Measurements from ENCODE around the gene PRR14.
"Not testable (repeated sequence)": the region's sequence is repeated elsewhere in the genome, so short reads cannot be mapped to it uniquely, and the experiment has no call there.

Gene PRR14

GRCh38 chr16:30698816-30699614 is 48.3 kb downstream of the PRR14 start, which contains the start of gene SRCAP:
Gene SRCAP (plus strand): TSS chr16:30699171. CDS start chr16:30700825, 1,654 bp downstream.
- Histone ChIP-seq H3K4me3 (ENCODE audit: low read length) (peak within 1 kb of the TSS; percentile 93), H3K27me3 (ENCODE audit: control insufficient read depth, insufficient read depth, low read length) (peaks cover 37% of the 10 kb centered on the region), H3K4me1 (ENCODE audit: control insufficient read depth, low read depth, low read length) (peaks cover 6% of the 10 kb centered on the region), H3K27ac (ENCODE audit: low read length) (peak within 1 kb of the TSS; percentile 99), H3K9ac (ENCODE audit: low read length) (peak within 1 kb of the TSS; percentile 99), H3K9me3 (ENCODE audit: control insufficient read depth, low read depth, low read length) (no peaks in the 10 kb centered on the region), H3K36me3 (ENCODE audit: control insufficient read depth, low read depth, low read length) (peaks cover 24% of the 10 kb centered on the region)

- H3K9ac ChIP-seq (ENCODE audit: low read length), result peak overlapping the region; percentile 99
- H3K36me3 ChIP-seq (ENCODE audit: control insufficient read depth, low read depth, low read length), result peaks cover 30% of the 10 kb centered on the region
- peaks cover 6% of the 10 kb centered on the region for H3K4me1 ChIP-seq (ENCODE audit: control insufficient read depth, low read depth, low read length)
- H3K4me3 ChIP-seq (ENCODE audit: low read length), result peak overlapping the region; percentile 93
- H3K27me3 ChIP-seq (ENCODE audit: control insufficient read depth, insufficient read depth, low read length), result peaks cover 31% of the 10 kb centered on the region
- H3K27ac ChIP-seq (ENCODE audit: low read length), result no peak overlapping the region
- no peaks in the 10 kb centered on the region for H3K9me3 ChIP-seq (ENCODE audit: control insufficient read depth, low read depth, low read length)
Measured at GRCh38 chr16:30699615-30700099, 48.9 kb downstream of the PRR14 start.

GRCh38 chr16:30700491-30700890 is 49.7 kb downstream of the PRR14 start:
- Histone ChIP-seq H3K36me3 (ENCODE audit: control insufficient read depth, low read depth, low read length) (peaks cover 35% of the 10 kb centered on the region), H3K9ac (ENCODE audit: low read length) (no peak overlapping the region), H3K4me1 (ENCODE audit: control insufficient read depth, low read depth, low read length) (peaks cover 6% of the 10 kb centered on the region), H3K4me3 (ENCODE audit: low read length) (no peak overlapping the region), H3K9me3 (ENCODE audit: control insufficient read depth, low read depth, low read length) (no peaks in the 10 kb centered on the region), H3K27me3 (ENCODE audit: control insufficient read depth, insufficient read depth, low read length) (peaks cover 23% of the 10 kb centered on the region), H3K27ac (ENCODE audit: low read length) (no peak overlapping the region)

- H3K27me3 ChIP-seq (ENCODE audit: control insufficient read depth, insufficient read depth, low read length), result peaks cover 18% of the 10 kb centered on the region
- no peak overlapping the region for H3K27ac ChIP-seq (ENCODE audit: low read length)
Measured at GRCh38 chr16:30700971-30701370, 50.2 kb downstream of the PRR14 start.

GRCh38 chr16:30703071-30703470 is 52.3 kb downstream of the PRR14 start:
- not testable (repeated sequence) for H3K9ac ChIP-seq (ENCODE audit: low read length); H3K4me3 ChIP-seq (ENCODE audit: low read length); H3K27ac ChIP-seq (ENCODE audit: low read length); H3K4me1 ChIP-seq (ENCODE audit: control insufficient read depth, low read depth, low read length); H3K9me3 ChIP-seq (ENCODE audit: control insufficient read depth, low read depth, low read length); H3K27me3 ChIP-seq (ENCODE audit: control insufficient read depth, insufficient read depth, low read length)
- H3K36me3 ChIP-seq (ENCODE audit: control insufficient read depth, low read depth, low read length), result peaks cover 59% of the 10 kb centered on the region

More at GRCh38 chr16:30700971-30701370, 50.2 kb downstream of the PRR14 start:
- Histone ChIP-seq H3K36me3 (ENCODE audit: control insufficient read depth, low read depth, low read length) (peaks cover 38% of the 10 kb centered on the region), H3K9ac (ENCODE audit: low read length) (no peak overlapping the region), H3K9me3 (ENCODE audit: control insufficient read depth, low read depth, low read length) (no peaks in the 10 kb centered on the region), H3K4me3 (ENCODE audit: low read length) (no peak overlapping the region), H3K4me1 (ENCODE audit: control insufficient read depth, low read depth, low read length) (peaks cover 6% of the 10 kb centered on the region)

GRCh38 chr16:30703971-30704370 is 53.2 kb downstream of the PRR14 start:
- no peak overlapping the region for H3K27ac ChIP-seq (ENCODE audit: low read length)
- no peak overlapping the region for H3K4me3 ChIP-seq (ENCODE audit: low read length)

More at GRCh38 chr16:30703971-30704370, 53.2 kb downstream of the PRR14 start:
- Histone ChIP-seq H3K4me1 (ENCODE audit: control insufficient read depth, low read depth, low read length) (peaks cover 6% of the 10 kb centered on the region), H3K9ac (ENCODE audit: low read length) (no peak overlapping the region), H3K9me3 (ENCODE audit: control insufficient read depth, low read depth, low read length) (no peaks in the 10 kb centered on the region), H3K36me3 (ENCODE audit: control insufficient read depth, low read depth, low read length) (peaks cover 68% of the 10 kb centered on the region), H3K27me3 (ENCODE audit: control insufficient read depth, insufficient read depth, low read length) (no peaks in the 10 kb centered on the region)
